Panc1 (cell line): ENCODE measurements around the gene PDCD4.

Experiments used
- CTCF ChIP-seq: fragments of 450-650 bp; IDR thresholded peaks from 2 replicates; pipeline ENCODE4 v1.5.1; 2017; ENCODE audit warnings: mild to moderate bottlenecking
- POLR2AphosphoS5 ChIP-seq: IDR thresholded peaks from 2 replicates; pipeline ENCODE4 v1.6.1; 2012; ENCODE audit warnings: mild to moderate bottlenecking, low read depth, low read length, moderate library complexity

- TF ChIP-seq CTCF (no peak), POLR2AphosphoS5 (no peak)
These were observed 34.1 kb upstream of the PDCD4 start for GRCh38 chr10:110837418-110838171.
